NCI-H69 (cell line): ENCODE data around the gene RND1.
A peak's percentile ranks its signal among the peaks of the same experiment; 100 is the strongest.
"Not testable (repeated sequence)": the region's sequence is repeated elsewhere in the genome, so short reads cannot be mapped to it uniquely, and the experiment has no call there.

Source experiments
- DNase-seq: peaks from one replicate; lab custom pipeline; 2025; lab: John Stamatoyannopoulos, UW

The RND1 gene

DNA sequence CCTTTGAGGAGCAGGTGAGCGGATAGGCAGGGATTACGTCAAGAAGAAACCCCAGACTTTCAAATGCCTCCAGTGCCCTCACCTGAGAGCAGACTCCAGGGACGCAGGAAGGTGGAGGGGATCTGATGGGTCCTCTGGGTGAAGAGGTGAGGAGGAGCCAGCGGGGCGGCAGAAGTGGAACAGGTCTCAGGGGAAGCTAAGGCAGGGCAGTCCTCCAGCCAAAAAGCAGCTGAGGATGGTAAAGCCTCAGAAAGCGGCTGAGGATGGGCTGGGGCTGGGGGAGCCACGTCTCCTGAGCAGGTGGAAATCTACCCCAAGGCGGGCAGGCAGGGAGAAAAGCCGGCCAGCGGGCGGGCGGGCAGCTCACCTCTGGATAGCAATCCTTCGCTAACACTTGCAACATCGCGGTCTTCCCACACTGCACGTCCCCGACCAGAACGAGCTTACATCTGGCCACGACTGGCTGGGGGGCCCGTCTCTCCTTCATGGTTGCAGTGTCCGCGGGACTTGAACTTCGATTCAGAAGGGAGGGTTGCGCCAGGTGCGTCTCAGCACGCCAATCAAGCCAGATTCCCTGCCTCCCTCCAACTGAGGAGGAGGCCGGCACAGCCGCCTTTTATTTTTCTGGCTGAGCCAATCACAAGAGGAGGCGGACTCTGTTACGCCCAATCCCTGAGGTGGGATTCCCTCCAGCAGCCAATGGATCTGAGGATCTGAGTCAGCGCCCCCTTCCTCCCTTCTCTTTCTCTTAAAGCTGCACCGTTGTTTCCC is at the start of gene RND1:
TSS of gene RND1 (minus strand) at position 590 of the 771 bp plus-strand sequence. CDS start at position 487, 103 bp downstream.
- DNase-seq: peak; percentile 98

DNA sequence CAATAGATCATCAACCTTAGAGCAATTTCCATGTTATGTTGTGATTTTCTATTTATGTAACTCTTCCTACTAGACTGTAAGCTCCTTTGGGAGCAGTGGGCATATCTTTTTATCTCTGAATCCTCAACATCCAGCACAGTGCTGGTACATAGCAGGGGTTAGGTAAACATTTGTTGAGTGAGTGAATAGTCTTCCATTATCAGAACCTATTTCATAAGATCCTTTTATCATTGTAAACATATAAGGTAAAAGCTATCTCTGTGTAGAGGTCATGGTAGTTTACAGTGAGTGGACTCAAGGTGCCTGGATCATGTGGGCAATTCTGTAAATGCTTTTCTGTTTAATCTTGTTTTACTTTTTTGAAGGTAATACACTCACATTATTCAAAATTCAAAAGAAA is 44.5 kb upstream of the RND1 start:
- DNase-seq: peak; percentile 15

DNA sequence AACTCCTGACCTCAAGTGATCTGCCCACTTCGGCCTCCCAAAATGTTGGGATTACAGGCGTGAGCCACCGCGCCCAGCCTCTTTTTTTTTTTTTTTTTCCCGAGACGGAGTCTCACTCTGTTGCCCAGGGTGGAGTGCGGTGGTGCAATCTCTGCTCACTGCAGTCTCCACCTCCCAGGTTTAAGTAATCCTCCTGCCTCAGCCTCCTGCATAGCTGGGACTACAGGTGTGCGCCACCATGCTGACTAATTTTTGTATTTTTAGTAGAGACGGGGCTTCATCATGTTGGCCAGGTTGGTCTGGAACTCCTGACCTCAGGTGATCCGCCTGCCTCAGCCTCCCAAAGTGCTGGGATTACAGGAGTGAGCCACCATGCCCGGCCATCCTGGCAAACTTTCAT is 44.0 kb upstream of the RND1 start:
- DNase-seq: not testable (repeated sequence)

DNA sequence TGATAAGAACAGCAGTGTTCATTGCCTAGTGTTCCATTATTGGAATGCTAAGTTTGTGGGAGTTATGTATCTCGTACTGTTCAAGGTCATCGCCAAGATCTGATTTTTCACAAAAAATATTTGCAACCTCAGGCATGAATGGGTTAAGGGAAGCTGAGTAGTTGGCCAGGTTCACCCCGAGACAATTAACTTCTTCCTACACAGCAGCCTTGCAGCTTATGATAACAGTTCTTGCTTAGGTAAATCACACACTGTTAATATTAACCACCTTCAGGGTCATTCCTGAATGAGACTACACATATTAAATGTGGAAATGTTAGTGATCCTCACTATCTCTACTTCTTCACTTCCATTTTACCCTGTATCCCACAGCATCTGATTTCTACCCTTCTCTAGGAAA is 41.6 kb upstream of the RND1 start:
- DNase-seq: no peak

DNA sequence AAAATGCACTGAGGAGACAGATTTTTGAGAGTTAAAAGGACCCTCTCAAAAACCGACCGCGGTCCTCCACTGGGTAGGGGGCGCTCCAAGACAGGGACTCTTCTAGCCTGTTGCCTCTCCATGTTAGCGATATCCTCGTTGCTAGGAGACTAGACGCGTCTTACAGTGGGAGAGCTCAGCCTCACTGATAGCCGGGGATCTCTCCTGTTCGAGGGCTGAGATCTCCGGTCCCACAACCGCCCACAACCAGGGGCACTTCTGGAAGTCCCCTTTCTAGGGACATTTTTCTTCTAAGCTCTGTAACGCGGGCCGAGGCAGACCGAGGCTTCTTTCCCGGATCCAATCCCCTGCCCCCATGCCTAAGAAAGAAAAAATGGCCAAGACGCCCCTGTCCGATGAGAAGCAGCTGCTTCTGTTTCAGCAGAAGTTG is 38.3 kb upstream of the RND1 start:
- peak; percentile 93 for DNase-seq

DNA sequence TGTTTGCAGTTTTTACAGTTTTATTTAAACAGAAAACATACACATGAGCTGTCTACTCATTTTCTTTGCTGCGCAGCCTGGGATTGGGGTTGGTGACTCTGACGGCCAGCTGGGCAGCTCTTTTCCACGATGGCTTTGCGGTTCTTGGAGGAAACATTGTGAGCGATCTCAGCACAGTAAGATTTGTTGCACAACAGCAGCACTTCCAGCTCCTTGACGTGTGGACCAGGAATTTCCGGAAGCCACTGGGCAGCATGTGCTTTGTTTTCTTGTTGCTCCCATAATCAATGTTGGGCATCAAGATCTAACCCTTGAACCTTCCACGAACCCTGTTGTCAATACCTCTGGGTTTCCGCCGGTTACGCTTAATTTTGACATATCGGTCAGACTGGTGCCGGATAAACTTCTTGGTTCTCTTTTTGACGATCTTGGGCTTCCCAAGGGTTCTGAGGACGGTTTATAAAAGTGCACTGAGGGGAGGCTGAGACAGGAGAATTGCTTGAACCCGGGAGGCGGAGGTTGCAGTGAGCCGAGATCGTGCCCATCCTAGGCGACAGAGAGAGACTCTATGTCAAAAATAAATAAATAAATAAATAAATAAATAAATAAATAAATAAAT is 37.8 kb upstream of the RND1 start:
- no peak for DNase-seq

DNA sequence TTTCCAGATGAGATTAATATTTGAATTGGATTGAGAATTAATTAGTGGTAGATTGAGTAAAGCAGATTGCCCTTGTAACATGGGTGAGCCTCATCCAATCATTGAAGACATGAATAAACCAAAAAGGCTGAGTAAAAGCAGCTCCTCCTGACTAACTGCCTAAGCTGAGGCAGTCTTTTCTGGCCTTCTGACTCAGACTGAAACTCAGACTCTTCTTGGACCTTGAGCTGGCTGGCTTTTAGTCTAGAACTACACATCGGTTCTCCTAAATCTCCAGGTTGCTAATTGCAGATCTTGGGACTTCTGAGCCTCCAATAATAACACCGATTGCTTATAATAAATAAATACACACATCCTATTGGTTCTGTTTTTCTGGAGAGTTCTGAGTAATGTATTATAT is 35.6 kb upstream of the RND1 start:
- no peak for DNase-seq

DNA sequence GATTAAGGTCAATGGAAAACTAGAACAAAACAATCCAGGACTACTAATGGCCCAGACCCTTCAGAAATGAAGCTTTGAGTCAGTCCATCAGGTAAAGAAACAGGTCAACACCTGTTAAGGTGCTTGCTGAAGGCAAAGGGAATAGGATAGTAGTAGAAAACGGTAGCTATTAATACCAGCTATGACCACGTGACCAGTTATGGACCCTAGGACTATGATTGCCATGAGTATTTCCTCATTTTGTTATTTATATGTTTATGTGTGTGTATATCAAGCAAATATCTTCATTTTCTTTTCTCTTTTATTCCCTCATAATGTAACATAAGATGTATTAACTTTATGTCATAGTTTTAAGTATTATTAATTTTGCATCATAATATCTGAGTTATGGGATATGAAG is 34.0 kb upstream of the RND1 start:
- no peak for DNase-seq

DNA sequence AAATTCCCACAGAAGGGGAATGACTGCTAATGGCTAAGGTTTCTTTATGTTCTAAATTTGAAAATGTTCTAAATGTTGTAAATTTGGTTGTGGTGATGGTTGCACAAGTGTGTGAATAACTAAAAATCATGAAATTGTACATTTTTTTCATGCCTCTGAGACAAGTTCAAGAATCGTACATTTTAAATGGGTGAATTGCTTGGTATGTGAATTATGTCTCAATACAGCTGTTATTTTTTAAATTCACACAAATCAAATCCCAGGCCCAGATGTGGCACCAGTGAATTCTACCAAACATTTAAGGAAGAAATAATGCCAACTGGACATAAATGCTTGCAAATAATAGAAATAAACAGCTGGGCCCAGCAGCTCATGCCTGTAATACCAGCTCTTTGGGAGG is 28.6 kb upstream of the RND1 start:
- DNase-seq: no peak

DNA sequence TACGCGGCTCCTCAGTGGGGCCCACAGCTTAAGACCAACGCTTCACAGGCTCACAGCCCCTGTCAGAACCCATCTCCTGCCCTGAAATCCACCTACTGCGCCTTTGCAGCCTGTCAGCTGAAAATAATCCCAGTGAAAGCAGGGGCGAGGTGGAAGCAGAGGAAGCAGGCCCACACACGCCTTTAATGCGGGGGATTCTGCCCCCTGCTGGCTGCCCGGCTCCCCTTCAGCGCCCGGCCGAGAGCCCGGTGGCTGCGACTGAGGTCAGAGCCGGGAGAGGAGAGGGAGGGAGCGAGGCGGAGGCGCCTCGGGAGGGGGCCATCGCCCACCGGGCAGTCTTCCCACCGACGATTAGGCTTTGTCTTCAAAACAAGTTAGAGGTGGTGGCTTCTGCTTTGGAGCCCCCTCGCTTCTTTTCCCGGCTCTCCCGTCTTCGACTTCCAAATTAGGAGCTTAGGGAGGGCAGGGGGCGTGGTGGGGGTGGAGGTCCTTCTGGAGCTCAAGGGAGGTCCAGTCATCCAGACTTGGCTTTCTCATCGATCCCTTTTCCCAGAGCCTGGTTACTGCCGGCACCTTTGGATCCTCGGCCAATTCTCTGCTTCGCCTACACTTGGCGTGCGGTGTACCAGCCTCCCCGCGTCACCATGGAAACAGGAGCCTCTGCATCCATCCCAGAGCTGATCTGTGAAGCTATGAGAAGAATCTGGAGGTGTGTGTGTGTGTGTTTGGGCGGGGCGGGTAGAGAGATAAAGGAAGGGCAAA is 25.2 kb upstream of the RND1 start:
- peak; percentile 78 for DNase-seq

DNA sequence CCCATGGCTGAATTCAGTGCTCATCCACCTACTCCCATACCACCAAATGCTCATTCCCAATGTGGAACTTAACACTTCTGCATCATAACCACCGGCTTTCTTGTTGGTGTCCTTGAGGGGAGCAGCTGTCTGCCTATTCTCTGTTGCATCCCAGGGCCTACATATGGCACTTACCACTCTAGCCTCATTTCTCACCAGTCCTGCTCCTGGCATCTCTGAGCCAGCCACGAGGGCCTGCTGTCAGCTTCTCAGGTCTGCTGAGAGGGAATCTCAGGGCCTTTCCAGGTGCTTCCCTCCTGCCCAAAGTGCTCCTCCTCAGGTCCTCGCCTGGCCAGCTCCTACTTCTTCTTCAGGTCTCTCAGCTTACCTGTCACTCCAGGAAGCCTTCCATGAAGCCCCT is 24.0 kb upstream of the RND1 start:
- DNase-seq: no peak

DNA sequence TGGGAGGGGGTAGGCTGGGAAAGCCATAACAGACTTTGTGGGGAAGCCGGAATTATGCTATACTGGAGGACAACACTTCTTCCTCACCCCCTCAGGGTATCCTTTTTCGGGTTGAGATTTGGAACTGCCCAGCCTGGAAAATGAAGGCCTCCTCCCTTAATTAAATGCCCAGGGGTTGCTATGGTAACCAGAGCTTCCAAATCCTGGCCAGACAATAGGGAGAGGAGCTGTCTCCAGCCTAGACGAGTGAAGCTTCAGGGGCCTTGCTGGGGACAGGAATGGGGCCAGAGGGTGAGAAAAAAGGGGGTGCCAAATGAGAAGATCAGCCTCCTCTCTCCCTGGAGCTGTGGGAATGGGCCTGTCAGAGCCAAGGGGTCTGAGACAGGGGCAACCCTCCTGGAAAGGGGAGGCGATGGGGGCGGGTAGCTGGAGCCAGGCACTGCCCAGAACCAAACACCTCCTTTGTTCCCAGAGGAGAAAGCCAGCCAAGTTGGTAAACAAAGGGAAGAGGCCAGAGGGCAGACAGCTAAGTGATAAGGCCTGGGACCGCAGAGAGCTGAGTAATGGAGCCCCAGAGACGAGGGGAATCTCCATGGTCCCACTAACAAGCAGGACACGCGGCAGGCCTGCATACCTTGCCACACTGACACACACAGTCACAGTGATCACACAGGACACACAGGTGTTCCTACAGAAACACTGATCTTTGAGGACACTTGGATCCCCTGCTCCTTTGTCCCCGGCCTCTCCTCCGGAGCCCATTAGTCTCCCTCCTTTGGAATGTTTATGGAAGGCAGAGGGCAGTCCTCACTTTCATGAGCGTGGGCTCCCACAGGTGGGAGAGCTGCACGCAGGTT is 17.9 kb upstream of the RND1 start:
- peak; percentile 84 for DNase-seq

DNA sequence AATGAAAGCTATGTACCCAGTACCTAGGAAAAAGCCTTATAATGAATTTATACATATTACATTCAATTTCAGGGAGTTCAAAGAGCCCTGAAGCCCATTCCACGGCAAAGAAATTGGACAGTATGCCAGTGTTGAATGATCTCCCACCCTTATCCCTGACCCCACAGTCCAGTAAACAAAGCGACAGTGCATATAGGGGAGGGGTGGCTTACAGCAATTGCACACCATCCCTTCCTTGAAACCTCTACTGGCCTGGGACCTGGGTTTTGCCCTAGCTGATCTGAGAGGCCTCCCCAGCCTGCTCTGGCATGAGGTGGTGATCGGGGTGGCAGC is 17.3 kb upstream of the RND1 start:
- DNase-seq: no peak

DNA sequence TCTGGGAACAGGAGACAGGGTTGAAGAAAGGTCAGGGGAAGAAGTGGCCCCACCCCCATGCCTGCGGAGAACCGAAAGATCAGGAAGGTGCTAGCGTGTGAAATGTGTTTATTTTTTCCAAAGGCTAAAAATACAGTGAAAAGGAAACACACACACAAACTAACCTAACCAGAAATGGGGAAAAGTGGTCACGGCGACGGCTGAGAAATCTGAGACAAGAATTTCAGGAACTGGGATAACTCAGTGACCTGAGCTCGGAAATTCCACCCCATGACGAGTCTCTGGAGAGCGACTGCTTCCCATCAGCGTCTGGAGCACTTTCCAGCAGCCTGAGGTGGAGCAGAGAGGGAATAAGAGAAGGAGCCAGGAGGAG is 16.6 kb upstream of the RND1 start:
- DNase-seq: peak; percentile 31

DNA sequence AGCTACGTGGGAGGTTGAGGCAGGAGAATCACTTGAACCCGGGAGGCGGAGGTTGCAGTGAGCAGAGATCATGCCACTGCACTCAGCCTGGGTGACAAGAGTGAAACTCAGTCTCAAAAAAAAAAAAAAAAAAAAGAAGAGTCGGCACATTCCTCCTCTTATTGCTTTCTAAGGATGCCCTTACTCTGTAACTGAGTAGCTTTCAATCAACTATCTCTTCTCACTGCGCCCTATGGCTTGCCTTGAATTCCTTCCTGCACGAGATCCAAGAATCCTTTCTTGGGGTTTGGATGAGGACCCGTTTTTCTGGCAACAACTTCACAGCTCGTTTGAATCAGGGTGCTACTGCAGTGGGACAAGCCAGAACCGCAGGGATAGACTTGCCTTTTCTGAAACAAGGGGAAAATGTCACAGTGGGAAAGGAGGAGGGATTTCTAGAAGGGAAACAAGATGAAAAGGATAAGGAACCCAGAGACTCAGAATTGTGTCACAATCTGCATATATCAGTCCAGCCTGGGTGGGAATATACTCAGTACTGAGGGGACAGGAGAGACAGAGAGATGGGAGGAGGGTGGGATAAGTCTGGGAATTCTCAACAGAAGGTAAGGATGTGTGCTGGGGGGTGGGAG is 16.1 kb upstream of the RND1 start:
- DNase-seq: no peak

DNA sequence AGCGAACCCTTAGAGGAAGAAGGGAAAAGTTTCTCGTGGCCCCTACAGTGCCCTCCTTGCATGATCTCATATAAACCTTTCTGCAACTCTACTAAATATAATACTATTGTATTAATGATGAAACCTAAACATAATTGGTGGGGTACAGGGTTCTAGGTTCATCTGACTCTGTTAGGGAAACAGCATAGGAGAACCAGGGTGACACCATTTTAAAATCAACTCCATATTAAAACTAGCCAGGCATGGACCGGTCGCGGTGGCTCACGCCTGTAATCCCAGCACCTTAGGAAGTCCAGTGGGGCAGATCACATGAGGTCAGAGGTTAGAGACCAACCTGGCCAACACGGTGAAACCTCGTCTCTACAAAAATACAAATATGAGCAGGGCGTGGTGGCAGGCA is 15.0 kb upstream of the RND1 start:
- no peak for DNase-seq

DNA sequence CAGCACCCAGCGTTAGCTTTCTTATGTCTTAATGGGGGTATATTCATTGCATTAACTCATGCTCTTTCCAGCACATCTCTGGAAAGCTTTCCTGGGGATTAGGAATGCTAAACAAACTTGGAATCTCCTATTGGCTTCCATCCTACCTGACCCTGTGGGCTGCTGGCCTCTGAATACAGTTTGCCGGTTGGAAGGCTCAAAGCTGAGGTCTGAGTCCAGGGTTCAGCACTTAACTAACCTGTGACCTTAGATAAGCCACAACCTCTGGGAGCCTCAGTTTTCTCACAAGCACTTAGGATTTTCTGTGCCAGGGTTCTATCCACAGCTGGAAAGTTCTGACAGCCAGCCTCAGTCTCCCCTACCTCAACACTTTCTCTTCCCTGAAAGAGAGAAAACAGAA is 12.9 kb upstream of the RND1 start:
- no peak for DNase-seq

DNA sequence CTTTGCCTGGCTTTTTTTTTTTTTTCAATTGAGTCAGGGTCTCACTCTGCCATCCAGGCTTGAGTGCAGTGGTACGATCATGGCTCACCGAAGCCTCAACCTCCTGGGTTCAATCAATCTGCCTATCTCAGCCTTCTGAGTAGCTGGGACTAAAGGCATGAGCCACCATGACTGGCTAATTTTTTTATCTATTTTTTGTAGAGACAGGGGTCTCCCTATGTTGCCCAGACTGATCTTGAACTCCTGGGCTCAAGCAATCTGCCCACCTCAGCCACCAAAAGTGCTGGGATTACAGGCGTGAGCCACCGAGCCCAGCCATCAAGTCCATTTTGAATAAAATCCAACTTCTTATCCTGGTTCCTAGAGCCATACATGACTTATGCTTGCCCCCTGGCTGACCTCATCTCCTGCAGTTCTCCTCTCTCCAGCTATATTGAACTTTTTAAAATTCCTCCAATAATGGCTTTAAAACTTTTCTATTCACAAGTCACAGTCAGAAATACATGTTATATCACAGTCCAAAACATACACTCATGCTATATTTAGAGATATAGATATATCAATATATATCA is 10.4 kb upstream of the RND1 start:
- no peak for DNase-seq

DNA sequence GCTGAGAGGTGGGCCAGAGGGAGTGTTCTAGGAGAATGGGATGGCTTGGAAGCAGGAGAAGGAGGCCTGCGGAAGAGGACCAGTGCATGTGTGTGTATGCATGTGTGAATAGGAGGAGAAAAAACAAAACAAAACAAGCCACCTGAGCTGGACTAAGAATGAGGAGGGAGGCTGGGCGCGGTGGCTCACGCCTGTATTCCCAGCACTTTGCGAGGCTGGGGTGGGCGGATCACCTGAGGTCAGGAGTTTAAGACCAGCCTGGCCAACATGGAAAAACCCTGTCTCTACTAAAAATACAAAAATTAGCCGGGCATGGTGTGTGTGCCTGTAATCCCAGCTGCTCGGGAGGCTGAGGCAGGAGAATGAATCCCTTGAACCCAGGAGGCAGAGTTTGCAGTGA is 7.9 kb upstream of the RND1 start:
- DNase-seq: not testable (repeated sequence)

DNA sequence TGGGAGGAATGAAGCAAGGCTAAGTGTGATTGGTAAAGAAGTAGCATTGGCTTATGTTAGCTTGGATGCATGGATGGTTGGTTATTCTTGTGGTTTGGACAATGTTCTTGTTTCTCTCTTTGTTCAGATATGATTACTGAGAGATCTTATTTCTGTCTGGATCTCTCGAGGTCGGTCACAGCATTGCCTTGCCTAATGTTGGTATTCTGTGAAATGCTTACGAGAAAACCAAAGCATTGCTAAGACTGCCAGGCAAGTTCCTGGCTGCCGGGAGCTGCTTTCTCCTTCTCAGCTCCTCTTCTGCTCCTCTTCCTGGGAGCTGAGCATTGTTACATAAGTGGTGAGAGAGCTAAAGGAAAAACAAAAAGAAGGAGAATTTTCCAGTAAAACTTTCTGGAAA is 7.4 kb upstream of the RND1 start:
- no peak for DNase-seq

DNA sequence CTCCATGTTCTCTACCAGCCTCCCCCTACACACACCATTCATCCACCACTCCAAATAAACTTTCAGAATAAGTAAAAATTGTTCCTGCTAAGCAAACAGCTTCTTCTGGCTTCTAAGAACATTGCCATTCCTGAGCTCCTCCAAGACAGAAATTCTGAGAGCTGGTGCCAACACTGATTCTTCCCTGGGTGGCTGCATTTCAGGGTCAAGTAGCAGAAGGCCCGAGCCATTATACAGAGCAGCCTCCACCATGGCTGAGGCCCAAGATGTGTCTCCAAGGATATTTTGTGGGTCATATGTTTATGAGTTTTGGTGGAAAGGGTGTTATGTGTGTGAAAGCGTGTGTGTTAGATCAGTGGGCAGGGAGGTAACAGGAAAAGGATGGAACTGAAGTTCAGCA is 3.5 kb upstream of the RND1 start:
- no peak for DNase-seq

DNA sequence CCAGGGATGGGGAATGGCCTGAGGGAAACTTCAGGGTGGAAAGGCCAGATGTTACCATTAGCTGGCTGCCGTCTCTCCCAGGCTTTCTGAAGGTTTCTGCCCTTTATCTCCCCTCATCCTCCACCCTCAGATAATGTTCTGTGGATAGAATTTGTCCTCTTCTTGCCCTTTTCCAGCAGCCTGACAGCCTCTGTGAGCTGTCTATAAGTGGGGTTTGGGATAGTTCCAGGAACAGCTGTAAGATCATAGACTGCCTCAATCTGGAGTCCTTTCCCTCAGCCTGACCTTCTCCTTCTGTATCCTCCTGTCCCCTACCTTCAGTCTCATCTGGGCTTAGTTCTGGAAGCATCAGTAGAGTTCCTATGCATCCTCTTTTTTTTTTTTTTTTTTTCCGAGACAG is 2.8 kb upstream of the RND1 start:
- DNase-seq: no peak
